HT-29 (cell line): ENCODE measurements around the gene PLCH1. TPM values are rescaled to one million over a fixed set of nuclear protein-coding genes. Genes with fewer than 3 reads are reported as not detected.
A peak's percentile ranks its signal among the peaks of the same experiment; 100 is the strongest.

Source experiments
- DNase-seq: peaks from one replicate; pipeline ENCODE4 v3.0.0-alpha.2; 2015; ENCODE audit warnings: low spot score
- total RNA-seq: library from RNA; depleted of rRNA; stranded (reverse); fragments of >200 nt; shearing (Covaris generic); gene quantifications from 2 replicates; pipeline ENCODE4 v1.2.3, GENCODE V29; 2014

The PLCH1 gene
- total RNA-seq, 1 experiment from 2014 or later, result 1.9 TPM

GRCh38 chr3:155607761-155608160 is 137.1 kb downstream of the PLCH1 start:
- DNase-seq, result no peak

- DNase-seq, result peak; percentile 70
Measured at GRCh38 chr3:155605571-155605970, 139.3 kb downstream of the PLCH1 start.

GRCh38 chr3:155604967-155605366 is 139.9 kb downstream of the PLCH1 start:
- DNase-seq, result no peak

- no peak for DNase-seq
Measured at GRCh38 chr3:155604126-155604525, 140.7 kb downstream of the PLCH1 start.

- DNase-seq, result no peak
Measured at GRCh38 chr3:155603302-155603701, 141.6 kb downstream of the PLCH1 start.

- DNase-seq, result no peak
Measured at GRCh38 chr3:155602307-155602706, 142.6 kb downstream of the PLCH1 start.

- no peak for DNase-seq
Measured at GRCh38 chr3:155598671-155599070, 146.2 kb downstream of the PLCH1 start.

GRCh38 chr3:155596615-155597014 is 148.3 kb downstream of the PLCH1 start:
- no peak for DNase-seq

GRCh38 chr3:155595371-155595770 is 149.5 kb downstream of the PLCH1 start:
- no peak for DNase-seq

GRCh38 chr3:155594526-155595187 is 150.2 kb downstream of the PLCH1 start:
- DNase-seq, result no peak

GRCh38 chr3:155587581-155587980 is 157.3 kb downstream of the PLCH1 start:
- DNase-seq, result no peak

GRCh38 chr3:155585384-155585783 is 159.5 kb downstream of the PLCH1 start:
- no peak for DNase-seq

- no peak for DNase-seq
Measured at GRCh38 chr3:155581579-155581978, 163.3 kb downstream of the PLCH1 start.

- DNase-seq, result no peak
Measured at GRCh38 chr3:155572085-155572484, 172.8 kb downstream of the PLCH1 start.

- no peak for DNase-seq
Measured at GRCh38 chr3:155568295-155568694, 176.6 kb downstream of the PLCH1 start.

- DNase-seq, result no peak
Measured at GRCh38 chr3:155560594-155560993, 184.3 kb downstream of the PLCH1 start.

GRCh38 chr3:155560135-155560534 is 184.7 kb downstream of the PLCH1 start:
- DNase-seq, result no peak

GRCh38 chr3:155556531-155556930 is 188.3 kb downstream of the PLCH1 start:
- no peak for DNase-seq

GRCh38 chr3:155555479-155556060 is 189.3 kb downstream of the PLCH1 start:
- DNase-seq, result peak; percentile 3

- peak; percentile 45 for DNase-seq
Measured at GRCh38 chr3:155554777-155555451, 190.0 kb downstream of the PLCH1 start.

- no peak for DNase-seq
Measured at GRCh38 chr3:155553780-155554179, 191.1 kb downstream of the PLCH1 start.

GRCh38 chr3:155553326-155553725 is 191.5 kb downstream of the PLCH1 start:
- no peak for DNase-seq

- DNase-seq, result no peak
Measured at GRCh38 chr3:155550391-155550790, 194.5 kb downstream of the PLCH1 start.
